ENCODE data around the gene NLRP6.

The NLRP6 gene

DNA sequence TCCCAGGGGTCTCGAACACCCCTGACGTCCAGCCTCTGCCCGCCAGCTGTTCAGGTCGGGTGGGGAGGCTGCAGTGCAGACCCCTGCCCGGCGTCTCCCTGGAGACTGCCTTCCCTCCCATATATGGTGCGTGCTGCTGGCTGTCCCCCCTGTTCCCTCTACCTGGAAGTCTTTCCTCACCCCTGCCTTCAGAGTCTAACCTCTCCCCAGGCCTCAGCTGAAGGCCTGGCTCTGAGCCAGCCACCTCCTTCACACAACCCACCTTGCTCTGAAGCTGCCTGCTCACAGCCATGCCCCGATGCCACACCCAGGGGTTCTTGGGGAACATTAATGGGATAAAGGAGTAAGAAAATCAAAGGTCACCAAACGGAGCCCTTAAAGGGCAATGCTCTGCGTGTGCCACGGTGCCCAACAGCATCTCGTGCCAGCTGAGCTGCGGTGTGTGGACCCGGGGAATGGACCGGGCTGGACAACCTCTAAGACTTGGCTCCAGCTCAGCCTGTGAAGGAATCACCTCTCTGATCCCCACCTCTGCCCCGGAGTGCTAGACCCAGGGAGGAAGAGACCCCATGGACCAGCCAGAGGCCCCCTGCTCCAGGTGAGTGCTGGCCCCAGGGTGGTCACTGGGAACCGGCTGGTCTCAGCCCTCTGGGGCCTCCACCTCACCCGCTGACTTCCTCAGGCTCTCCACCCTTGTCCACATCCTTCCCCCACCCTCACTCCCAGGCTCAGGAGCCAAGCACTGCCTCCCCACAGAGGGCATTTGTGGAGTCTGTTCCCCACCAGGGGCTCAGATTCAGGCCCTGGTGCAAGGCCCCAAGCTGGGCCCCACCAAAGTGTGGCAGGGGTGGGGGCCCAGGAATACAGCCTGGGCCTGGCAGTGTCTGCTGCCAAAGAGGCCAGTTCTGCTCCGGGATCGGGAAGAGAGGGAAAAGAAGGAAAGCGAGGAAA is at the start of gene NLRP6:
Gene NLRP6, plus strand, starts transcription at position 407 of the 951 bp plus-strand sequence. Its CDS starts 163 bp downstream, at position 570.
- DNase-seq (ENCODE audit: extremely low spot score), result no peak
- CTCF ChIA-PET, result interaction anchor here (0.8 to 4.0 kb wide), 5 partner anchors 9 to 65 kb away, joined by 3 to 11 read pairs (median 3); no protein-coding TSS in a partner anchor
- TF ChIP-seq, protein P1, sequence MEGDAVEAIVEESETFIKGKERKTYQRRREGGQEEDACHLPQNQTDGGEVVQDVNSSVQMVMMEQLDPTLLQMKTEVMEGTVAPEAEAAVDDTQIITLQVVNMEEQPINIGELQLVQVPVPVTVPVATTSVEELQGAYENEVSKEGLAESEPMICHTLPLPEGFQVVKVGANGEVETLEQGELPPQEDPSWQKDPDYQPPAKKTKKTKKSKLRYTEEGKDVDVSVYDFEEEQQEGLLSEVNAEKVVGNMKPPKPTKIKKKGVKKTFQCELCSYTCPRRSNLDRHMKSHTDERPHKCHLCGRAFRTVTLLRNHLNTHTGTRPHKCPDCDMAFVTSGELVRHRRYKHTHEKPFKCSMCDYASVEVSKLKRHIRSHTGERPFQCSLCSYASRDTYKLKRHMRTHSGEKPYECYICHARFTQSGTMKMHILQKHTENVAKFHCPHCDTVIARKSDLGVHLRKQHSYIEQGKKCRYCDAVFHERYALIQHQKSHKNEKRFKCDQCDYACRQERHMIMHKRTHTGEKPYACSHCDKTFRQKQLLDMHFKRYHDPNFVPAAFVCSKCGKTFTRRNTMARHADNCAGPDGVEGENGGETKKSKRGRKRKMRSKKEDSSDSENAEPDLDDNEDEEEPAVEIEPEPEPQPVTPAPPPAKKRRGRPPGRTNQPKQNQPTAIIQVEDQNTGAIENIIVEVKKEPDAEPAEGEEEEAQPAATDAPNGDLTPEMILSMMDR (IDR thresholded peaks at IDR 0.05; ENCODE audit: control extremely low read depth, extremely low read depth, low read depth, missing control alignments), result no peak
- POLR2A ChIA-PET, result no interaction called here

DNA sequence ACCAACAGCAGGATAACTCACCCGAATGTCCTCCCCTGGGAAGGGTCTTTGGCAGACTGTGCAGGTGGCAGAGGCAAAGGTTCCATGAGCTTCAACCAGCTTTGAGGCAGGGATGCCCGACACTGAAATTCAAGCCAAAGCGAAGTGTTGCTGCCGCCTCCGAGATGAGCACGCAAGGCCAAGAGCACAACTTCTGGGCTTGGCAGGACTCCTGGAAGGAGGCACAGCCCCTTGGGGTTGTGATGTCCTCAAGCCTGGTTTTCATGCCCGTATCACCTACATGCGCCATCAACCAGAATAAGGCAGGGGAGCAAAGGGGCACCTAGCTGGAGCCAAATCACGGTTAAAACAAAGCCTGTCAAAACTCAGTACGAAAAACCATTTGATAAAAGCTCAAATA is 47.8 kb upstream of the NLRP6 start:
- POLR2A ChIA-PET, result no interaction called here
- DNase-seq (ENCODE audit: extremely low spot score), result no peak
- CTCF ChIA-PET, result interaction anchor here (1.6 to 5.3 kb wide), 2 partner anchors 20 to 167 kb away, joined by 4 to 24 read pairs; no protein-coding TSS in a partner anchor
- TF ChIP-seq, protein P1 (IDR thresholded peaks at IDR 0.05; ENCODE audit: control extremely low read depth, extremely low read depth, low read depth, missing control alignments), result no peak

DNA sequence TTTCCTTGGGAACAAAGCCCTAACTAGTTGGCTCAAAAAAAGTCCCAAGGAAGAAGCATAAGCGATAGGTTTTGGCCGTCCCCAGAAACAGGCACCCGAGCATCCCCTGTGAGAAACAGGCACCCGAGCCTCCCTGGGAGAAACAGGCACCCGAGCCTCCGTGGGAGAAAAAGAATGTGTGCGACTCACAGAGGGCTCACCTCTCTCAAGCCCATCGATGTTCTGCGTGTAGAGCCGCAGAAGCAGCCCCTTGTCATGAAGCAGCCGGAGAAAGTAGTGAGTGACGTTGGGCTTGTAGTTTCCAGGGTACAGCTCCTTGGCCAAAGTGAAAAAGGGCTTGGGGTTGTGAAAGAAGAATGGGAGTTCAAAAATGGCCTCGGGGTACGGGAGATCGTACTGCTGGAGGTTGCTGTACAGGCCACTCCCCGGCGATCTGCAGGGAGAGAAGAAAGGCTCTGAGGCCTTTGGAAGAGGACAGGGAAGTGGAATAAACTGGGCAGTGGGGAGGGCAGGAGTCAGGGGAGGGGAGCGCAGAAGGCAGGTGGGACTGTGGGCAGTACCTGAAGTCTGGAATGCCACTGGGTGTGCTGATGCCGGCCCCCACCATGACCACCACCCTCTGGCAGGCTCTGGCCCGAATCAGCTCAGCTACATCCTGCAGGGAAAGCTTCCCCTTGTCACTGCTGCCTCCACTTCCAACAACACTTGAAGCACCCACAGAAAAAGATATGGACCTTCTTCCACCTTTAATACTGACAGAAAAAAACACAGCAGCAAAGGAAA is 45.2 kb upstream of the NLRP6 start:
- ChIA-PET CTCF (interaction anchor here (1.8 to 5.3 kb wide), 2 partner anchors 10 to 18 kb away, joined by 3 to 24 read pairs; no protein-coding TSS in a partner anchor), POLR2A (no interaction called here)
- TF ChIP-seq, protein P1 (IDR thresholded peaks at IDR 0.05; ENCODE audit: control extremely low read depth, extremely low read depth, low read depth, missing control alignments), result no peak
- DNase-seq (ENCODE audit: extremely low spot score), result no peak

DNA sequence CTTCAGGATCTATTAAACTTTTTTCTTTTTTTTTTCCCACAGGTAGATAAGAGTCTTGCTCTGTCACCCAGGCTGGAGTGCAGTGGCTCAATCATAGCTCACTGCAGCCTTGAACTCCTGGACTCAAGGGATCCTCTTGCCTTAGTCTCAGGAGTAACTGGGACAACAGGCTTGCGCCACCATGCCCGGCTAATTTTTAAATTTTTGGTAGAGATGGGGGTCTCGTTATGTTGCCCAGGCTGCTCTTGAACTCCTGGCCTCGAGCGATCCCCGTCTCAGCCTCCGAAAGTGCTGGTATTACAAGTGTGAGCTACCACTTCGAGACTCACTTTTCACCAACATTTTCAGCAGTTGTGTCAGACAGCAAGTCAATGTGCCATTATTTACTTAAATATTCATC is 43.0 kb upstream of the NLRP6 start:
- DNase-seq (ENCODE audit: extremely low spot score), result no peak
- ChIA-PET POLR2A (no interaction called here), CTCF (interaction anchor here (1.0 to 9.4 kb wide), 3 partner anchors 12 to 18 kb away, joined by 3 to 85 read pairs (median 4); no protein-coding TSS in a partner anchor)
- TF ChIP-seq, protein P1 (IDR thresholded peaks at IDR 0.05; ENCODE audit: control extremely low read depth, extremely low read depth, low read depth, missing control alignments), result no peak

DNA sequence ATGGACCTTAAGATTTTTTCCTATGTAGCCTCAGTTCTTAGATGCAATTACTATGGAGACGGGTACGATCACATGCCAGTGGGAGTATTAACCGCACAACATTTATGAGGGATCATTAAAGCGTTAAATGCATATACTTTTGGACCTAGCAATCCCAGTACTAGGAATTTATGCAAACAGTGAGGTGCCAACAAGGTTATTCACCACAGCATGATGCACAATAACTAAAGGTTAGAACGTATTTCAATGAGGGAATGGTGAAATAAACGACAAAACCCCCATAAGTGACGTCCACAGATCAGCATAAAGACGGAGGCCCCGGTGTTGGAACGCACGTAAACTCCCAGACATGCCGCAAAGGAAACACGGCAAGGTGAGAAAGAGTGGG is 42.6 kb upstream of the NLRP6 start:
- TF ChIP-seq, protein P1 (IDR thresholded peaks at IDR 0.05; ENCODE audit: control extremely low read depth, extremely low read depth, low read depth, missing control alignments), result no peak
- POLR2A ChIA-PET, result no interaction called here
- CTCF ChIA-PET, result interaction anchor here (1.0 to 9.4 kb wide), 2 partner anchors 13 to 15 kb away, joined by 3 to 85 read pairs; no protein-coding TSS in a partner anchor
- DNase-seq (ENCODE audit: extremely low spot score), result no peak

Data from GM10248 (cell line).